ENCODE results near the gene SERTAD1.

The SERTAD1 gene

DNA sequence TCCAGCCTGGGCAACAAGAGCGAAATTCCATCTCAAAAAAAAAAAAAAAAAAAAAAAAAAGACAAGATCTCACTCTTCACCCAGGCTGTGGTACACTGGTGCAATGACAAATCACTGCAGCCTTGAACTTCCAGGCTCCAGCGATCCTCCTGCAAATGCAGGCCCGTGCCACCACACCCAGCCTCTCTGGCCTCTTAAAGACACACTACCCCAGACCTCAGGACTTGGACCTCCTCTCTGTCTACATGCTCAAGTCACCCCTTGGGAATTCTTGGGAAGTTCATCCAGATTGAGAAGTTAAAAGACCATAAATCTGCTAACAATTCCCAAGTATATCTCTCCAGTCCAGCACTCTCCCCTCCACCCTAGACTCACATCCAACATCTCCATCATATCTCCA lies 25.2 kb downstream of the SERTAD1 start:
- no peak for DNase-seq (ENCODE audit: low read depth)

DNA sequence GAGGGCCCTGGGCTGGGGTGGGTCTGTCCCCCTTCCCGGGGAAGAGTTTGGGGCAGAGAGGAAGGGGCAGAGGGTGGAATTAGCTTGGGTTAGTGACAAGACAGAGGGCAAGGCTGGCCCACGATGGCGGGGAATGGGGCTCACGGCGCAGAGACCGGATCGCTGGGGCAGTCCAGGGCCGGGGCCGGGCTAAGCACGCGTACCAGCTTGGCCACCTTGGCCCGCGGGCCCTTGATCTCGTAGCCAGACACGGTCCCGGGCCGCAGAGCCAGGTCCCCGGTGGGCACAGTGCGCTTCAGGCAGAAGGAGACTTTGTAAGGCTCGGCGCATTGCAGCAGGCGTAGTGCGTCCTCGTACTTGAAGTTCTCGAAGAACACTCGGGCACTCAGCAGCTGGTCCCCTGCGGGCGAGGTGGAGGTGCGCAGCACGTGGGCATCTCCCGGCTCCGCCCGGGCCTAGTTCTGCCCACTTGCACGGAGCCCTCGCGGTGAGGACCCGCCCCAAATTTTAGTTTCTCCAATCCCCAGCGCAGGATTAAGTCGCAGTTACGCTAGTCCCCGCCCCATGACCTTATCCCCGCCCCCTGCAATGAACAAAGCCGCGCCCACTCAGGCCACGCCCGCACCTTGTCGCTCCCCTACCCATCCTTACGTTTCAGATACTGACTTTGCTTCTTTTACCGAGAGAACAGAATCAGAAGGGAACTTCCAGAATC lies 27.2 kb downstream of the SERTAD1 start:
- no peak for DNase-seq (ENCODE audit: low read depth)

DNA sequence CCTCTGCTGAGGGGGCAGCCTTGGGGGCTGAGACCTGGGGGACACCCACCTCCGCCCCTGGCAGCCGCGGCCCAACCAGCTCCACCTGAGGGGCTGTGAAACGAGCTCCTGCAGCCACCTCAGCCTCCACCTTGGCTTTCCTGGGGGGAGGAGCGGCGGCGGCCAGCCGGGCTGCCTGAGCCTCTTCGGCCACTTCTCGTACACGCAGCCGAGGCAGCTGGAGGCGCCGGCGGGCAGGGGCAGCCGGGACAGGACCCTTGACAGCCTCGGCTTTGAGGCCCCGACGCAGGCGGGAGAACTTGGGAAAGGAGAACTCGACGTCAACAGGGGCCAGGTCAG lies 28.3 kb downstream of the SERTAD1 start:
- DNase-seq (ENCODE audit: low read depth) = no peak

GRCh38 chr19:40396886-40397567 lies 28.8 kb downstream of the SERTAD1 start:
- no peak for DNase-seq (ENCODE audit: low read depth)

DNA sequence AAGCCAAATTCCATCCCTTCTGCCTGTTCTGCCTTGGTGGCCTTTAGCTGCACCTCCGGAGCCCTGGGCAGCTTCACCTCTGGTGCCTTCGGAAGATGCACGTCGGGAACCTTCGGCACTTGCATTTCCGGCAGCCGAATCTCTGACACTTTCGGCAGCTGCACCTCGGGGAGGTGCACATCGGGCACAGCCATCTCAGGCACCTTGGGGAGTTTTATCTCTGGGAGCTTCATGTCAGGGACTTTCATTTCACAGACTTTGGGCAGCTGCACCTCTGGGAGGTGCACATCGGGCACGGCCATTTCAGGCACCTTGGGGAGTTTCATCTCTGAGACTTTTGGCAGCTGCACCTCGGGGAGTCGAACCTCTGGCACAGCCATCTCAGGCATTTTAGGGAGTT lies 29.8 kb downstream of the SERTAD1 start:
- no peak for DNase-seq (ENCODE audit: low read depth)

DNA sequence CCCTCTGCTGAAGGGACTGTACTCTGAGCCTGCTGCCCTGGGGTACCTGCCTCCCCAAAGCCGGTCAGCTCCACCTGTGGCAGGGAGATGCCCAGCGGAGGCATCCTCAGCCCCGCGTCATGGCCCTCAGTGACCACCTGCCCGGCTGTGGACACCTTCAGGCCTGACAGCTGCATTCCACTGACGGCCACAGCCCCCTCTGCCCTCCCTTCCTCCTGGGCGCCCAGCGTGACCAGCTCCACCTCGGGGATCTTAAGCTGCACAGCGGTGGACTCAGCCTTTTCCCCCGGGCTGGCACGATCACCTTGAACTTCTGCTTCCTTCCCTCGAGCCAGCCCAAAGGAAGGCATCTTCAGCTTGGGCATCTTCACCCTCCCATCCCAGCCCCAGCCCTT lies 31.0 kb downstream of the SERTAD1 start:
- DNase-seq (ENCODE audit: low read depth) = no peak

- DNase-seq (ENCODE audit: low read depth) = no peak
Measured at GRCh38 chr19:40393894-40394815, 31.6 kb downstream of the SERTAD1 start.

DNA sequence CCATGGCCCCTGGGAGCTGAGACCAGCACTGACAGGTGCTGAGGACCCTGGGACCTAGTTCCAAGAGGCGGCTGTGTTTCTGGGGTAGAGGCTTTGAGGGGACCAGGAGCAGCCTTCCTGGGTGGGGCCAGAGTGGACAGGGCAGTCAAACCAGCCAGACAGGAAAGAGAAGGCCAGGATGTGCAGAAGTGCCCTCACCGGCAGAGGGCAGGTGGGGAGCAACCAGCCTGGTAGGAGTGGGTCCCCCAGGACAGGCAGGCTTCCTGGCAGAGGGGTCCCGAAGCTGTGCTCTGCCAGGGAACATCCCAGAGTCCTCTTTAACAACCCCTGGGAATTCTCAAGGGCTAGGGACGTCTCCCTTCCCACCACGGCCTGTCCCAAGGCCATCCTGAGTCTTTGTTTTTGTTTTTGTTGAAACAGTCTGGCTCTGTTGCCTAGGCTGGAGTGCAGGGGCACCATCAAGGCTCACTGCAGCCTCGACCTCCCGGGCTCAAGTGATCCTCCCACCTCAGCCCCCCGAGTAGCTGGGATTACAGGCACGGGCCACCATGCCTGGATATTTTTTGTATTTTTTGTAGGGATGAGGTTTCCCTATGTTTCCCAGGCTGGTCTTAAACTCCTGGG lies 32.8 kb downstream of the SERTAD1 start:
- DNase-seq (ENCODE audit: low read depth) = no peak

DNA sequence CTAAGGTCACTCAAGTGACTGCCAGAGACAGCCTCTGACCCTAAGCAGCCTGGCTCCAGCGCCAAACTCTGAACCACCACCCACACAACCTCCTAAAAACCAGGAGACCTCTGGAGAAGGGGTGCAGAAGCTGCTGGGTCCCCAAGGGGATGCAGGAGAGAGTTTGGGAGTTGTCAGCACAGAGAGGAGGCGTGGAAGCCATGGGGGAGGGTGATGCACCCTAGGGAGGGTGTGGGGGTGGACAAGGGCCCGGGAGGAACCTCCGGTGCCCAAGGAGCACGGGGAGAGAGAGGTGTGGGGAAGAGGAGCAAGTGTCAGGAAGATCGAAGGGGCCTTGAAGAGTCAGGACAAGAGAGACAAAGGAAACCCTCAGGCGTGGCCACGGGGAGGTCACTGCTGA lies 33.7 kb downstream of the SERTAD1 start:
- DNase-seq (ENCODE audit: low read depth) = no peak

DNA sequence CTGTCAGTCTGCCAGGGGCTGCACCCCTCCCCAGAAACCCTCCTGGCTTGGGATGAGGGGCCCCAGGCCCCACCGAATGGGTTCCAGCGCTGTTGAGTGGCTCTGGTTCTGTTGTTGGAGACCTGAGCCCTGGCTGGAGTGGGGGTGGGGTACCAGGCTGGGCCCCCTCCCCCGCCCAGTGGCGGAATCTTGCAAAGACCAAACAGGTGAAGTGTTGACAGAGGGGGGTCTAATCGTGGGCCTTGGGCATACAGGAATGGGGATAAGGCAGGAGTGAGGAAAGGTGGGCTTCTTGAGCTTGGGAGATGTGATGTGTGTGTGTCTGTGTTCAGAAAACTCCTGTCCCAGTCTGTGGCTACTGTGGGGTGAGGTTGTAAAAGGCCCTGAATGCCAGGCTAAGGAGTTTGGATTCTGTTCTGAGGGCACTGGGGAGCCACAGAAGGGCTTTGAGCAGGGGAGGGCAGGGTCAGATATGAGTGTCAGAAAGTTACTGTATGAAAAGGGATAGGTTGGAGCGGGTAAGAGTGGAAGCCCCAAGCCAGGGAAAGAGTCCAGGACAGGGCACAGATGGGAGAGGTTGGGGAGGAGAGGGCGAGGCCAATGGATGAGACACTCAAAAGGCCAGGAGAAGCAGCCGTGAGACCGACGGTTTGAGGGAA lies 35.6 kb downstream of the SERTAD1 start, which contains the start of gene HIPK4:
HIPK4 (minus strand) TSS at position 98 of the 659 bp plus-strand sequence. CDS start 279 bp downstream, outside the sequence.
- no peak for DNase-seq (ENCODE audit: low read depth)

- no peak for DNase-seq (ENCODE audit: low read depth)
Measured at GRCh38 chr19:40389404-40390083, 36.2 kb downstream of the SERTAD1 start.

DNA sequence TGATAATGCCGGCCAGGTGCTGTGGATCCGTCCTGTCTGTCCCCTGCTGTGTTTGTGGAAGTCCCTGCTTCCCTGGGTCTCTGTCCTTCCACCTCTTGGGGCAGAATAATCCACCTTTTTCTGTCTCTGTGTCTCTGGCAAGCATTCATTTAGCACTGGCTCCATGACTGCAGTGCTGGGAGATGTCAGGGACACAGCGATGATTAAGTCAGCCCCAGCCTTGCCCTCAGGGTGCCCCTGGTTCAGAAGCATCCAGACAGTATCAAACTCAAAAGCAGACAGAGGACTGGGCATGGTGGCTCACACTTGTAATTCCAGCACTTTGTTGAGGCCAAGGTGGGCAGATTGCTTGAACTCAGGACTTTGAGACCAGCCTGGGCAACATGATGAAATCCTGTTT lies 37.3 kb downstream of the SERTAD1 start:
- DNase-seq (ENCODE audit: low read depth) = no peak

GRCh38 chr19:40387155-40387554 lies 38.6 kb downstream of the SERTAD1 start:
- no peak for DNase-seq (ENCODE audit: low read depth)

DNA sequence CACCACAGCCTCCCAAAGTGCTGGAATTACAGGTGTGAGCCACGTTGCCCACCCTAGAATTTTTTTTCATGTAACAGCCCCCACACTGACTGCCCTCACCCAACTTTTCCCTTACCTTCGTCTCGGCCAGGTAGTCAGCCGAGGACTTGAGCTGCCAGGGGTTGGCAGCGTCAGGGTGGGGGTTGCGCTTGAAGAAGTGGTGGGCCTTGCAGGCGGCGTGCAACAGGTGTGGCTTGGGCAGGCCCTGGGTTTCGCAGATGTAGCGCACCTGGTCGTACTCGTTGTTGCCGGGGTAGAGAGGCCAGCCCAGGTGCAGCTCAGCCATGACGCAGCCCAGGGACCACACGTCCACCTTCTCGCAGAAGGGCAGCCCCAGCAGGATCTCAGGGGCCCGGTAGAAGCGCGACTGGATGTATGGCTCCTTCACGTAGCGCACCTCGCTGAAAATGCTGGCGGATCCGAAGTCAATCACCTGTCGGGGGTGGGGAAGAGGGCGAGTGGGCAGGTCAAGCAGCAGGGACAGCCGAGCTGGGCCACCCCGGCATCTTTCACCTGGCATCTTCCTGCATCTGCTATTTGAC lies 42.0 kb downstream of the SERTAD1 start:
- DNase-seq (ENCODE audit: low read depth) = no peak

- no peak for DNase-seq (ENCODE audit: low read depth)
Measured at GRCh38 chr19:40381321-40381720, 44.5 kb downstream of the SERTAD1 start.

DNA sequence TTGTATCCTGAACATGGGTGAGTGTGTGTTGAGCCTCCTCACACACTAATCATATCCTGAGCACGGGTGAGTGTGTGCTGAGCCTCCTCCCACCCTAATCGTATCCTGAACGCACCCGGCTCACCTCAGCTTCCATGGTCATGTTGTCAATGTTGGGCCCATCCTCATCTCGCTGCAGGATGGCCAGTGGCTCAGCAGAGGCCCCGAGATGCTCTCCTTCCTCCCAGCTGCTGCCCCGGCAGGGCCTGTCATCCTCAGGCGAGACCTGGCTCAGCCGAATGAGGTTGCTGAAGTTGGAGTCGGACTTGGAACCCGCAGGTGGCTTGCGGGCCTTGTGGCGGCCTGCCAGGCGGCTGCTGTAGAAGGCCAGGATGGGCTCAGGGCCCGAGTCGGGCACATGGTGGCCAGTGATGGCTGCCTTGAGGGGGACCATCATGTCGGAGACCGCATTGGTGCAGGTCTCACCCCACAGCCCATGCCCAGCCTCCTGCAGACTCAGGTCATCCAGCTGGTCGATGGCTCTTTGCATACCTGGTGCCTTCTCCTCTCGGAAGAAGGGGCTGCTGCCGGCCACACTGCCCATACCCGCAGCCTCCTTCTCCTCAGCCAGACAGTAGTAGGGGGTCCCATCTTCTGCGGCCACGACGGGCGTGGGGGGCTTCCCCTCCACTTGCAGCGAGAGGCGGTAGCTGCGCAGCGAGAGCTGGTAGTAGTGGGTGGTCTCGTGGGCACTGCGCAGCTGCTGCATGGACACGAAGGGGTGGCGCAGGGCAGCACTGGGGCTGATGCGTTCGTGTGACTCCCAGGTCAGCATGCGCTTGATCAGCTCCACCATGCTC lies 45.4 kb downstream of the SERTAD1 start:
- DNase-seq (ENCODE audit: low read depth) = no peak

- no peak for DNase-seq (ENCODE audit: low read depth)
Measured at GRCh38 chr19:40379446-40380198, 46.2 kb downstream of the SERTAD1 start.

GRCh38 chr19:40378509-40378908 lies 47.3 kb downstream of the SERTAD1 start:
- DNase-seq (ENCODE audit: low read depth) = no peak

DNA sequence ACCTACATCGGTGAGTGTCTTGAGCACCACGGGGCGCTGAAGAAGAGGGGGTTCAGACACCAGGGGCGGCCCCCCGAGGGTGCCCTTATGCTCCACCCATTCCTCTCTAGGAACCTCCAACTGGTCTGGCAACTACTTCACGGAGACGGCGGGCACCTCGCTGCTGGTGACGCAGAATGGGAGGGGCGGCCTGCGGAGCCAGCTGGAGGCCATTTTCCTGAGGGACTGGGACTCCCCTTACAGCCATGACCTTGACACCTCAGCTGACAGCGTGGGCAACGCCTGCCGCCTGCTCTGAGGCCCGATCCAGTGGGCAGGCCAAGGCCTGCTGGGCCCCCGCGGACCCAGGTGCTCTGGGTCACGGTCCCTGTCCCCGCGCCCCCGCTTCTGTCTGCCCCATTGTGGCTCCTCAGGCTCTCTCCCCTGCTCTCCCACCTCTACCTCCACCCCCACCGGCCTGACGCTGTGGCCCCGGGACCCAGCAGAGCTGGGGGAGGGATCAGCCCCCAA lies 47.9 kb downstream of the SERTAD1 start:
- no peak for DNase-seq (ENCODE audit: low read depth)

Data from fibroblast of the conjunctiva (primary cell).